GM21528 (cell line): ENCODE results near the gene C1orf35.

ENCODE experiments used
- ATAC-seq: cut with Tn5 transposase; IDR thresholded peaks from one replicate; pipeline ENCODE4 v1.9.1; 2021; ENCODE audit warnings: mild to moderate bottlenecking, moderate library complexity; ENCODE audit not compliant: unreplicated experiment, low FRiP score

C1orf35 gene

GRCh38 chr1:228082214-228082917 is 20.8 kb downstream of the C1orf35 start, which contains the start of gene ARF1:
ARF1 (plus strand) TSS chr1:228082708; CDS start chr1:228097115, 14,407 bp downstream.
- ATAC-seq: peak; percentile 80

- peak; percentile 6 for ATAC-seq
Observed at GRCh38 chr1:228081578-228082213, 21.4 kb downstream of the C1orf35 start.

- ATAC-seq: no peak
Observed at GRCh38 chr1:228081144-228081543, 22.0 kb downstream of the C1orf35 start.

- ATAC-seq: no peak
Observed at GRCh38 chr1:228079601-228080263, 23.4 kb downstream of the C1orf35 start.

GRCh38 chr1:228079013-228079412 is 24.1 kb downstream of the C1orf35 start:
- no peak for ATAC-seq

- ATAC-seq: no peak
Observed at GRCh38 chr1:228077565-228078330, 25.4 kb downstream of the C1orf35 start.

GRCh38 chr1:228076796-228077430 is 26.2 kb downstream of the C1orf35 start:
- ATAC-seq: no peak

GRCh38 chr1:228075801-228076271 is 27.3 kb downstream of the C1orf35 start:
- no peak for ATAC-seq

- no peak for ATAC-seq
Observed at GRCh38 chr1:228074954-228075730, 28.0 kb downstream of the C1orf35 start.

GRCh38 chr1:228073857-228074545 is 29.1 kb downstream of the C1orf35 start:
- no peak for ATAC-seq

- ATAC-seq: no peak
Observed at GRCh38 chr1:228073061-228073856, 29.9 kb downstream of the C1orf35 start.

- ATAC-seq: no peak
Observed at GRCh38 chr1:228072658-228073043, 30.5 kb downstream of the C1orf35 start.

GRCh38 chr1:228071839-228072657 is 31.1 kb downstream of the C1orf35 start:
- ATAC-seq: no peak

- no peak for ATAC-seq
Observed at GRCh38 chr1:228070851-228071250, 32.3 kb downstream of the C1orf35 start.

- no peak for ATAC-seq
Observed at GRCh38 chr1:228070173-228070572, 33.0 kb downstream of the C1orf35 start.

GRCh38 chr1:228068359-228068758 is 34.8 kb downstream of the C1orf35 start:
- ATAC-seq: no peak
